ENCODE results near the gene MCU. TPM values are rescaled to one million over a fixed set of nuclear protein-coding genes. Genes with fewer than 3 reads are reported as not detected.

The MCU gene
- total and polyA plus RNA-seq, 2 of the 4 experiments (the other 2 are of a cell fraction): 36.2 to 36.7 TPM

DNA sequence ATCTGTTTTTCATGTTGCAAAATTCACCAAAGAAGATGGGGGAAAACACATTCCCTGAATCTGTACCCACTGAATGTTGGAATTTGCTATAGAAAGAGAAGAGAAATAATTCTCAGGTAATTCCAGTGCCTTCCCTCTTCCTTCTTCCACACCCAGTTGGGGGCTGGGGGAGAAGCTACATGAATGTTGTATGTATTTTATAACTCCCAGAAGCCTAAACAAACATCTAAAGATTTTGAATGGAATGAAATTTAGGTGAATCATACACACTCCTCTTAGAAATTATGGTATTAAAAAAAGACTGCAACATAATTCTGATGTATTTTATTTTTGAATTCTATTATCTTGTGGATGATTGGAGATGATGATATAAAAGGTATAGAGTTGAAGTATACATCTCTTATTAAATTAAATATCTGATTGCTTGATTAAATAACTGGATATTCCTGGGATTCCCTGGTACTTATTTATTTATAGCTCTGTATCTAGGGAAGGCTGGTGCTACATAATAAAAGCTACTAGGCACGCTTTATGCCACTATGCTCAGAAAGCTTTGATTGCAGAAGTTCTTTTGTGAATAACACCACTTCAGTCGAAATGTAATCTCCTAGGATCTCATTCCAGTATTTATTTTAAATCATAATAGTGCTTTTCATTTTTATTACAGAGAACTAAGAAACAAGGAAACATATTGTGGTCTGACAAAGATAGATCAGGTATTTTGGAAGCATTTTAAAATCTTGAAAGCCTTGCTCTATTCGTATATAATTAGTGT lies 98.5 kb downstream of the MCU start:
- no peak overlapping the region for H2AFZ ChIP-seq (replicated peaks; ENCODE audit: low read length, poor library complexity)
- no peaks in the 10 kb centered on the region for H3K9me1 ChIP-seq (ENCODE audit: insufficient read depth, low read length)
- ChIA-PET CTCF (no interaction called here), POLR2A (ENCODE audit: unreplicated experiment) (no interaction called here)
- DNase-seq (no peak), ATAC-seq (ENCODE audit: low read depth) (no peak)
- no peak overlapping the region for H3K4me2 ChIP-seq (ENCODE audit: low read depth, low read length)
- H3K9ac ChIP-seq (ENCODE audit: low read depth, low read length): no peak overlapping the region
- TF ChIP-seq CEBPB (IDR thresholded peaks at IDR 0.05; ENCODE audit: low read depth, low read length): no peak
- no CpG with 5 or more reads among the region's 3 CpGs for WGBS, 2 experiments (ENCODE audit: extremely low coverage in 2 of 2, insufficient read length in 1 of 2)
- 0 out of 2 replicates have a peak, but pooled peaks cover 1% of the 10 kb centered on the region for H3K36me3 ChIP-seq (ENCODE audit: control insufficient read depth, insufficient read depth, low read length)
- intact Hi-C loops (cut with micrococcal nuclease): no loop called here
- no peak overlapping the region for H3K56ac ChIP-seq (ENCODE audit: extremely low read depth, insufficient read depth, low read length)
- H4K8ac ChIP-seq (ENCODE audit: low read depth in 2 of 2, low read length in 2 of 2): no peak overlapping the region
- H3K4me1 ChIP-seq (ENCODE audit: control insufficient read depth, insufficient read depth, low read length): peaks cover 6% of the 10 kb centered on the region; the same call in 1 of the 2 replicates
- peaks cover 24 to 59% of the 10 kb centered on the region in 2 experiments for H3K79me1 ChIP-seq (ENCODE audit: low read depth in 1 of 2, low read length in 2 of 2)
- no peak overlapping the region for H2BK5ac ChIP-seq (ENCODE audit: low read depth, low read length, poor library complexity, severe bottlenecking)
- H3K4me3 ChIP-seq (ENCODE audit: insufficient read depth, low read depth, low read length): no peak overlapping the region
- no peak overlapping the region for H2AK5ac ChIP-seq (ENCODE audit: low read depth, low read length)
- no peak overlapping the region for H2BK120ac ChIP-seq (ENCODE audit: low read depth, low read length)
- H2BK15ac ChIP-seq (ENCODE audit: low read depth, low read length): no peak overlapping the region
- H4K20me1 ChIP-seq (ENCODE audit: insufficient read depth, low read length): peaks cover 4% of the 10 kb centered on the region; the same call in 1 of the 2 replicates
- no TSS peak for BruUV-seq (replicated peaks)
- dilution Hi-C loops (cut with HindIII; ENCODE audit: low sequenced_read_pairs, unreplicated experiment): no loop called here
- no peak overlapping the region for H3K27ac ChIP-seq (ENCODE audit: insufficient read depth, low read length)
- H2AK9ac ChIP-seq (replicated peaks; ENCODE audit: low read depth, low read length, poor library complexity): no peak overlapping the region
- no peak overlapping the region for H3K14ac ChIP-seq (replicated peaks; ENCODE audit: low read depth, low read length)
- no peak overlapping the region for H4K91ac ChIP-seq (ENCODE audit: insufficient read depth, low read depth, low read length)
- H2BK20ac ChIP-seq (ENCODE audit: low read depth, low read length): no peak overlapping the region
- H3K27me3 ChIP-seq (ENCODE audit: control insufficient read depth, insufficient read depth, low read length): no peaks in the 10 kb centered on the region
- H4K5ac ChIP-seq (ENCODE audit: low read depth, low read length): no peak overlapping the region
- H3K18ac ChIP-seq (ENCODE audit: low read depth, low read length): no peak overlapping the region
- H3K9me3 ChIP-seq (ENCODE audit: control insufficient read depth, insufficient read depth, low read length): no peaks in the 10 kb centered on the region
- no peak overlapping the region for H3K23ac ChIP-seq (ENCODE audit: low read depth, low read length)
- H3K4ac ChIP-seq (ENCODE audit: low read depth, low read length): no peak overlapping the region
- in situ Hi-C loops (cut with MboI; ENCODE audit: low sequenced_read_pairs): no loop called here

Data from IMR-90 (cell line).